Memory B cell (primary cell): Measurements from ENCODE around the gene GCK.

Experiments used
- ATAC-seq: fragments of 150-1000 bp; cut with Tn5 transposase; 2 replicates; pipeline ENCODE4 v1.10.0; 2021; ENCODE audit warnings: low read depth, mild to moderate bottlenecking, moderate library complexity
- DNase-seq, 2 donors: peaks; one replicate each; pipeline ENCODE4 v3.0.0; 2022; ENCODE audit warnings: low spot score in 2 of 2
- H3K27ac Mint-ChIP-seq: one replicate; pipeline ENCODE4 v1.8.0; 2022; ENCODE audit warnings: mild to moderate bottlenecking, moderate library complexity, mixed read lengths
- H3K27me3 Mint-ChIP-seq: one replicate; pipeline ENCODE4 v1.8.0; 2022; ENCODE audit warnings: mixed read lengths
- H3K36me3 Mint-ChIP-seq: one replicate; pipeline ENCODE4 v1.8.0; 2022; ENCODE audit warnings: mild to moderate bottlenecking, mixed read lengths
- H3K4me1 Mint-ChIP-seq: one replicate; pipeline ENCODE4 v1.8.0; 2022; ENCODE audit warnings: mixed read lengths
- H3K4me3 Mint-ChIP-seq: one replicate; pipeline ENCODE4 v1.8.0; 2022; ENCODE audit warnings: mild to moderate bottlenecking, moderate library complexity, mixed read lengths
- H3K9me3 Mint-ChIP-seq: one replicate; pipeline ENCODE4 v1.8.0; 2022; ENCODE audit warnings: mixed read lengths

The GCK gene

DNA sequence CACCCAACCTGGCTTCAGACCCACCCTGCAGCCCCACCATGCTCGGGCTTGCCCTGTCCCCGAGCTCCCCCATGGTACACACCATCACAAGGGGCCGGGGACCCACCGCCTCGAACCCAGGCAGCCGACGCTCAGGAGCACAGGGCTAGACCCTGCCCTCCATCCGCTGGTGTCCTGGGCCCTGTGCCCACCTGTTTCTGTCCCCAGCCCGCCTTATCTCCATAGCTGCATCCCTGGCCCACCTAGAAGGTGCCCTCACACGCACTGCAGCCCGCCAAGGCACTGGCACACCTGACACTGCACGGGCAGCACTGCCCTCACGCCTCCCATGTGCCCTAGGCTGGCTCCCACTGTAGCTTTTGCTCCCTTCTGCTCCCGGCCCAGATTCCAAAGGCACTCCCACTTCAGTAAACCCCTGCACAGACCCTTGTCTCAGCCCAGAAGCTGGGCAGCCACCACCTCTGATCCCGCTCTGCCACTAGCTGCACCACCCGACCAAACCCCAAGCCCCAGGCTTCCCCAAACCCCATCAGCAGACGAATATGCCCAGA is 28.7 kb upstream of the GCK start:
- no peak for DNase-seq
- H3K36me3 Mint-ChIP-seq, result no peaks in the 10 kb centered on the region
- no peak overlapping the region for H3K4me3 Mint-ChIP-seq
- H3K27ac Mint-ChIP-seq, result peak overlapping the region; percentile 33
- H3K4me1 Mint-ChIP-seq, result peaks cover 9% of the 10 kb centered on the region
- ATAC-seq, result no peak
- H3K27me3 Mint-ChIP-seq, result no peaks in the 10 kb centered on the region
- H3K9me3 Mint-ChIP-seq, result no peaks in the 10 kb centered on the region

GRCh38 chr7:44217223-44217714 is 28.0 kb upstream of the GCK start:
- Mint-ChIP-seq H3K36me3 (no peaks in the 10 kb centered on the region), H3K4me3 (no peak overlapping the region), H3K4me1 (peaks cover 9% of the 10 kb centered on the region), H3K9me3 (no peaks in the 10 kb centered on the region), H3K27ac (no peak overlapping the region), H3K27me3 (no peaks in the 10 kb centered on the region)
- no peak for ATAC-seq
- no peak for DNase-seq

DNA sequence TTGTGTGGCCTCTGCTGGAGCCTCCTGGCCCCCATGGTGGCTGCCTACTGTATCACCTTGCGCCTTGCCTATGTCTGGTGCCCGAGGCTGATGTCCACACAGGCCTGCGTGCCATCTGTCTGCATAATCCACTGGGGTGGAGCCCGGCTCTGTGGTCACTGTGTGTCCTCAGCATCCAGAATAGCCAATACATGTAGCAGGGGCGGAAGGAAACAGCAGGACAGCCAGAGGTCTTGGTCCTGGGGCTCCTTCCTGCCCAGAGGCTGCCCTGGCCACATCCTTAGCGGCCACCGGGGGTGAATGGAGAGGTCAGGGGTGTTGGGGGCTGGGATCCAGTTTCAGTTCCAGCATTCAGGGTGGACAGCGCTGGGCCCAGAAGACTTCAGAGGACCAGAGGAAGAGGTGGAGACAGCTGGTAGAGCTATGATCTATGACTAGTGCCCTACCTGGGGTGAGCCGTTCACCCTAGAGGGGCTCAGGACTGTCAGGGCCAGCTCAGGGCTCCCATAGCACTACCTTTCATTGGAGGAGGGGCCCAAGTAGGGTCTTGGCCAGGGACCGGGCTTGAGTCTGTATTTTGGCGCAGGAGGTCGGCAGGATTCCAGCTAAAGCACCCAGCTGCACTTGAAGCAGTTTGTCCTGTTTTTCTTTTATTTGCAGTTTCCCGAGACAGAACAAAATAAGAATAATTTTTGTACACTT is 27.4 kb upstream of the GCK start:
- H3K27ac Mint-ChIP-seq, result no peak overlapping the region
- H3K4me3 Mint-ChIP-seq, result no peak overlapping the region
- no peaks in the 10 kb centered on the region for H3K9me3 Mint-ChIP-seq
- no peaks in the 10 kb centered on the region for H3K36me3 Mint-ChIP-seq
- DNase-seq (no peak), ATAC-seq (no peak)
- no peaks in the 10 kb centered on the region for H3K27me3 Mint-ChIP-seq
- peaks cover 9% of the 10 kb centered on the region for H3K4me1 Mint-ChIP-seq

DNA sequence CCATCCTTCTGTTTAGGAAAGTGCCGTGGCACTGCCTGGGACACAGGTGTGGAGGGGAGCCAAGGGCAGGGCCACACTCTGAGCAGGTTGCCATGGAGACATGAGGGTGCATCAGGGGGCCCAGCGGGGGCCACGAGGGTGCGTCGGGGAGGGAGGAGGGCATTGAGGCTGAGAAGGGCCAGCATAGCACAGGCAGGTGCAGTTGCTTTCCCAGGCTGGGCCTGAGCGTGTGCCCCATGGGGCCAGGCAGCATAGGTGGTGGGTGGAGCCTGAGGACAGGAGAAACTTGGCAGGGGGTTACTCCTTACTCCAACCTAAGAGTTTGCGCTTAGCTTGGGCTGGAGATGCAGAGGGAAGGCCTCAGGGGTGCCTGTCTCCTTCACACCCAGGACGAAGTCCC is 26.8 kb upstream of the GCK start:
- Mint-ChIP-seq H3K4me3 (no peak overlapping the region), H3K27ac (no peak overlapping the region), H3K27me3 (no peaks in the 10 kb centered on the region), H3K4me1 (peaks cover 9% of the 10 kb centered on the region), H3K9me3 (no peaks in the 10 kb centered on the region), H3K36me3 (peaks cover 5% of the 10 kb centered on the region)
- ATAC-seq (no peak), DNase-seq (no peak)

DNA sequence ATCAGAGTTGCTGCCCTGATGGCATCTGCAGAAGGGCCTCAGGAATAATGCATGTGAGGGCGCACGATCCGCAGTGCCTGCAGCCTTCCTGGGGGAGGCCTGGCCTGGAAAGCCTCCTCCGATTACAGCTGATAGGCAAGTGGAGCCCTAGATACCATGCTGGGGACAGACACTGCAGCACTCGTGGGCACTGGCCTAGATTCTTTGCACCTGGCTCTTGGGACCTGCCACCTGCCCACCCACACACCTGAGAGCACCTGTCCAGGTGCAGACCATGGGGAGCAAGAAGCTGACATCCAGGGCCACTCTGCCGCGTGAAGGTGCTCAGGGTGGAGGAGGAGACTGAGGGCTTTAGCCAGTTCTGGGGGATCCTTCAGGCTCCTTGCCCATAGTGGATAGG is 26.3 kb upstream of the GCK start:
- DNase-seq (no peak), ATAC-seq (no peak)
- peaks cover 9% of the 10 kb centered on the region for H3K4me1 Mint-ChIP-seq
- no peak overlapping the region for H3K4me3 Mint-ChIP-seq
- no peaks in the 10 kb centered on the region for H3K27me3 Mint-ChIP-seq
- H3K27ac Mint-ChIP-seq, result no peak overlapping the region
- H3K9me3 Mint-ChIP-seq, result no peaks in the 10 kb centered on the region
- peaks cover 7% of the 10 kb centered on the region for H3K36me3 Mint-ChIP-seq

DNA sequence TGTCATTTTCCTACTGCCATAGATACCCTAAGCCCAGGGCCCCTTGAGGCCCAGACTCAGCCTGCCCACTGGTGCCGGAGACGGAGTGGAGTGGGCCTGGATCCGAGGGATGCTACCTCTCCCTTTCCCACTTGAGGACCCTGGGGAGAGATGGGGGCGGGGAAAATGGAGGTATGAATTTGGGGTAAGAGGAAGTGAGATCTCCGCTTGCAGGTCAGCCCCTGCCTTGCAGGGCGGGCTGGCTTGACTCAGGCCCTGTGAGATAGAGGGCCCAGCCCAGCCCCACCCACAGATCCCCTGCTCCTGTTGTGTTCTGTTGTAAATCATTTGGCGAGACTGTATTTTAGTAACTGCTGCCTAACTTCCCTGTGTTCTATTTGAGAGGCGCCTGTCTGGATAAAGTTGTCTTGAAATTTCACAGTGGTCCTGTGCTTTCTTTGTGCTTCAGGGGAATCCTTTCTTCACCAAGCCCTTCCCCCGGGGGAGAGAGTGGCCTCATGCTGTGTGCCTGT is 24.7 kb upstream of the GCK start:
- peak; percentile 44 for ATAC-seq
- H3K27me3 Mint-ChIP-seq, result no peaks in the 10 kb centered on the region
- no peak overlapping the region for H3K4me3 Mint-ChIP-seq
- H3K4me1 Mint-ChIP-seq, result peaks cover 9% of the 10 kb centered on the region
- H3K9me3 Mint-ChIP-seq, result no peaks in the 10 kb centered on the region
- peak overlapping the region; percentile 74 for H3K27ac Mint-ChIP-seq
- H3K36me3 Mint-ChIP-seq, result peaks cover 17% of the 10 kb centered on the region
- no peak for DNase-seq

GRCh38 chr7:44213206-44213876 is 24.1 kb upstream of the GCK start:
- DNase-seq (no peak), ATAC-seq (no peak)
- no peaks in the 10 kb centered on the region for H3K9me3 Mint-ChIP-seq
- H3K27me3 Mint-ChIP-seq, result no peaks in the 10 kb centered on the region
- H3K4me1 Mint-ChIP-seq, result peaks cover 9% of the 10 kb centered on the region
- H3K36me3 Mint-ChIP-seq, result peaks cover 20% of the 10 kb centered on the region
- H3K27ac Mint-ChIP-seq, result peak overlapping the region; percentile 74
- H3K4me3 Mint-ChIP-seq, result no peak overlapping the region

DNA sequence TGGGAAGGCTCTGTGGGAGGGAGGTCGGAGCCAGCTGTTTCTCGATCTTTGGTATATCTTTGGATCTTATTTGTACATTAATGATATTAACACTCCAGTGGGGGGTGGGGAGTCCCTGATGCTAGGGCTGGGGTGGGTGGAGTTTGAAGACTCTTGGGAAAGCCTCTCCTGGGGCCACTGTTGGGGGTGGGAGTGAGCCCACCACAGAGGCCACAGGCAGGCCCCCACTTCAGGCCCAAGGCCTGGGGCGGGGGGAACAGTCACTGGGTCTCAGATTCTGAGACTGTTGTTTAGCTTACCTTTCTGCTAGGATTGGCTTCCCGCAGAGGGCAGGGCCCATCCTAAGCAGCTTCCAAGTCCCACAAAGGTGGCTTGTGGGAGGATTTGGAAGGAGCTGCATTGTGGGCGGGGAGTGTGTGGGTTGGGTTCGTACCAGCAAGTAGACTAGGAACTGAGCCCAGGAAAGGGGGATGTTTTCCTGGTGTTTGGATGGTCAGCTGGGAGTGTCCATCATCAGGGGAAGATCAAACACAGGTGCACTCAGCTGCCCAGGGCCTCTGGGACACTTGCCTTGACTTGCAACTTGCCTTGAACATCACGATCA is 23.4 kb upstream of the GCK start:
- Mint-ChIP-seq H3K27ac (no peak overlapping the region), H3K27me3 (no peaks in the 10 kb centered on the region), H3K4me3 (no peak overlapping the region), H3K4me1 (peaks cover 9% of the 10 kb centered on the region), H3K36me3 (peaks cover 22% of the 10 kb centered on the region), H3K9me3 (no peaks in the 10 kb centered on the region)
- DNase-seq, result no peak
- no peak for ATAC-seq

DNA sequence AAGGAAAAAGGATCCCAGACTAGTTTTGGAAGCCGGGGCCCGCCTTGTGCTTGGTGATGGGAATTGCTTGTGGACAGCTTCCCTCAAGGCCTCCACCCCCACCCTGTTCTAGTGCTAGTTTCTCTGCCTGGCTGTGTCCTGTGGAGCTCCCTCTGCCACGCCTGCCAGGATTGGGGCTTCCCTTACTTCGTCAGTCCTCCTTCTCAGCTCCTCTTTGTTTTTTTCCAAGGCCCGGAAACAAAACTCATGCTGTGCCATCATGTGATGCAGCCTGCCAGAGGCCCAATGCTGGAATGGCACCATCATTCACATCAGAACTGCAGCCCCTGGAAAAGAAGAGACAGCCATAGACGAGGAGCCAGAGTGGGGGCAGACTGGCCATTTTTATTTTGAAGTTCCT is 22.8 kb upstream of the GCK start:
- no peak for DNase-seq
- Mint-ChIP-seq H3K27me3 (no peaks in the 10 kb centered on the region), H3K4me3 (no peak overlapping the region), H3K36me3 (peaks cover 22% of the 10 kb centered on the region), H3K9me3 (no peaks in the 10 kb centered on the region), H3K27ac (no peak overlapping the region), H3K4me1 (peaks cover 9% of the 10 kb centered on the region)
- ATAC-seq, result no peak

DNA sequence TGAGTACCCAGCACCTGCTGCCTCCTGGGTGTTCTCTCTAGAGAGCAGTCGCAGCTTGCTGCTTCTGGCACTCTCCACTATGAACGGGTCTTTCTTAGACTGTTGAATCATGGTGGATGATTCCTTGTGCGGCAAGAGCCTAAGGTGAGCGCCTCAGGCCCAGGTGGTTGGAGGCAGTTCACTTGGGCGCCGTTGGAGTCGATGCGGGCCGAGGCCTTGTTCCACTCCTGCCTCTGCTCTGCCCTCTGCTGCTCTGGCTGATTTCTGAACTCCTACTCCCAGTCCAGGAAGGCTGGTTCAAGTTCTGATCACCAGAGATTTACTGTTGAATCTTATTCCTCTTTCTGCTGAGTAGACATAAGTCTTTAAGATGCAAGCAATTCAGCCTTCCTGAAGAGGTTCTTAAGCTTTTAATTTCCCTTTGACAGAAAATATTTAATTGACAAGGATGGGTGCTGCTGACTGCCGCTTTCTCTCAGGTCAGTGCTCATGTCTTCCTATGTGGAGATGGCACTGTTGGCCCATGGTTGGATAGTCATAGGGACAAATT is 22.0 kb upstream of the GCK start:
- Mint-ChIP-seq H3K4me1 (peaks cover 9% of the 10 kb centered on the region), H3K36me3 (peaks cover 25% of the 10 kb centered on the region)

GRCh38 chr7:44210107-44210506 is 20.9 kb upstream of the GCK start:
- no peak overlapping the region for H3K4me3 Mint-ChIP-seq
- ATAC-seq, result no peak
- H3K36me3 Mint-ChIP-seq, result peaks cover 29% of the 10 kb centered on the region
- no peak for DNase-seq
- no peaks in the 10 kb centered on the region for H3K27me3 Mint-ChIP-seq
- H3K4me1 Mint-ChIP-seq, result peaks cover 11% of the 10 kb centered on the region
- no peaks in the 10 kb centered on the region for H3K9me3 Mint-ChIP-seq
- H3K27ac Mint-ChIP-seq, result no peak overlapping the region

More for the DNA sequence above, 22.0 kb upstream of the GCK start:
- no peak overlapping the region for H3K4me3 Mint-ChIP-seq
- no peak for ATAC-seq
- no peaks in the 10 kb centered on the region for H3K27me3 Mint-ChIP-seq
- H3K27ac Mint-ChIP-seq, result no peak overlapping the region
- H3K9me3 Mint-ChIP-seq, result no peaks in the 10 kb centered on the region
- DNase-seq, result no peak

DNA sequence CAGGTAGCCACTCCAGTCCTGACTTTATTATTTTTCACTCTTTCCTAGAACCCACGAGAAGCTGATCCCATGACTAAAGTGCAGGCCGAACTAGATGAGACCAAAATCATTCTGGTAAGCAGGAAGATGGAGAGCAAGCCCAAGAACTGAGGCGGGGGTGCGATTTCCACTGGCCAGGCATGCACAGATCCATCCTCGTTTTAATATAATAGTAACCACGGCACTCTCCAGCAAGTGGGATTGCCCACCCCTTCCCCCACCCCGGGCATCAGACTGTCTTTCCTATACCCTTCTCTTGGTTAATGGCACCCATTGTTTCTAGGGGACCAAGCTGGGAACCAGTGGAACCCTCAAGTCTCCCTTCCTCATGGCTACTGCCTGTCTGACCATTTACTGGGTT is 18.8 kb upstream of the GCK start:
- H3K27ac Mint-ChIP-seq, result no peak overlapping the region
- ATAC-seq (no peak), DNase-seq (no peak)
- no peaks in the 10 kb centered on the region for H3K27me3 Mint-ChIP-seq
- peaks cover 37% of the 10 kb centered on the region for H3K36me3 Mint-ChIP-seq
- H3K9me3 Mint-ChIP-seq, result no peaks in the 10 kb centered on the region
- H3K4me3 Mint-ChIP-seq, result no peak overlapping the region
- H3K4me1 Mint-ChIP-seq, result peaks cover 8% of the 10 kb centered on the region

DNA sequence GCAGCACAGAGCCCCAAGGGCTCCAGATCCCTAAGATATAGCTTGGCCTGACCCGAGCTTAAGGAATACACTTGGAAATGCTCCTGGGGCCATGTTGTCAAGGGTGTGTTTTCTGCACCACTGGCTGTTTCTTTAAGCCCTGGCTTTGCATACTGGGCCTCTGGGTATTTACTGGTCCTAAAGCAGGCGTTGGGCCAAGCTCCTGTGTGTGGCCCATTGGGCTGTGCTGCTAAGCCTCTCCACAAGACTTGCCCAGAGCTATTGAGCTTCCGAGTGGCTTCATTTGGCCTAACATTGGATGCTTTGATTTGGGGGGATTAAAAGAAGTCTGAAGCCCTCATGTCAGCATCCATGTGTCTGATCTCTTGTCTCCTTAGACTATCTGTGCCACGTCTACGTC is 16.8 kb upstream of the GCK start:
- peaks cover 15% of the 10 kb centered on the region for H3K4me1 Mint-ChIP-seq
- H3K36me3 Mint-ChIP-seq, result peaks cover 32% of the 10 kb centered on the region
- no peak overlapping the region for H3K4me3 Mint-ChIP-seq
- no peaks in the 10 kb centered on the region for H3K9me3 Mint-ChIP-seq
- DNase-seq, result no peak
- no peak for ATAC-seq
- H3K27ac Mint-ChIP-seq, result no peak overlapping the region
- no peaks in the 10 kb centered on the region for H3K27me3 Mint-ChIP-seq

DNA sequence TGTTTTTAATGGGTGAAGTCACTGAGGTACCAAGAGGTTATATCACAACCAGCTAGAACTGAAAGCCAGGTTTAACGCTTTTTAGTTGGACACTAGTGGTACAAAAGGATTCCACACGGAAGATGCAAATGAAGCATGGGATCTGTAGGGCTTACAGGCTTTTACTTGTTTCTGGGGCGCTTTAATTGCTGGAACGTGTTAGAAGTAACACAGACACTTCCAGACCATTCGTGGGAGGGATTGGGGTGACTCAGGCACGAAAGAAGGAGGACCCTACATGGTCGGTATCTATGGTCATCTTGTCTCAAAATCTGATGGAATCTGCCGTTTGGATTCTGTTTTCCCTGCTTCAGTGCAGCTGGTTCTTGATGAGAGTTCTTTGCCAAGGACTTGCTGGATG is 12.6 kb upstream of the GCK start:
- Mint-ChIP-seq H3K36me3 (peaks cover 15% of the 10 kb centered on the region), H3K4me1 (peaks cover 16% of the 10 kb centered on the region), H3K27ac (no peak overlapping the region), H3K4me3 (peak overlapping the region; percentile 90), H3K9me3 (no peaks in the 10 kb centered on the region), H3K27me3 (no peaks in the 10 kb centered on the region)
- no peak for DNase-seq
- ATAC-seq, result no peak
